ENCODE results near the gene ZSCAN21. TPM values are rescaled to one million over a fixed set of nuclear protein-coding genes. Genes with fewer than 3 reads are reported as not detected.

ZSCAN21 gene
- polyA plus RNA-seq, 2 of the 4 experiments (the other 2 are of a cell fraction): 9.1 to 18.3 TPM

GRCh38 chr7:100081535-100082102 is 32.0 kb downstream of the ZSCAN21 start, which contains the start of gene ZNF3 (continued):
- no peak for TF ChIP-seq HMGXB4 (CRISPR knock-in tag; IDR thresholded peaks at IDR 0.05; ENCODE audit: borderline replicate concordance)
- peak; percentile 95 for TF ChIP-seq CTCF (IDR thresholded peaks at IDR 0.05)
- TF ChIP-seq BHLHE40 (IDR thresholded peaks at IDR 0.05; ENCODE audit: low read depth, low read length): no peak
- peak; percentile 68 for TF ChIP-seq PBX3 (IDR thresholded peaks at IDR 0.05)
- 0 out of 2 replicates have a peak, but pooled peaks have one; percentile 20 for TF ChIP-seq HOXB5 (CRISPR knock-in tag; IDR thresholded peaks at IDR 0.05)
- peak; percentile 83 for TF ChIP-seq BCL3 (IDR thresholded peaks at IDR 0.05)
- TF ChIP-seq CBX2 (IDR thresholded peaks at IDR 0.05; ENCODE audit: borderline replicate concordance, low read depth): no peak
- 0 out of 2 replicates have a peak, but pooled peaks have one; percentile 49 for TF ChIP-seq HOXB13 (CRISPR knock-in tag; IDR thresholded peaks at IDR 0.05; ENCODE audit: low read depth)
- no peak for TF ChIP-seq KDM1A (IDR thresholded peaks at IDR 0.05; ENCODE audit: low read depth)
- TF ChIP-seq GATA3 (IDR thresholded peaks at IDR 0.05; ENCODE audit: borderline replicate concordance): peak; percentile 24; the same call in 1 of the 2 replicates
- no peak for TF ChIP-seq CHD4 (IDR thresholded peaks at IDR 0.05; ENCODE audit: borderline replicate concordance)
- no peak for TF ChIP-seq FOSB (CRISPR knock-in tag; IDR thresholded peaks at IDR 0.05)
- TF ChIP-seq CEBPB (IDR thresholded peaks at IDR 0.05): peak in 1 of 2 experiments; percentile 44; a peak in 1 of 4 replicates
- peak; percentile 76 to 88 for TF ChIP-seq RAD21 (conservative IDR thresholded peaks at IDR 0.05 in 1 of 2, IDR thresholded peaks at IDR 0.05 in 1 of 2)
- peak; percentile 95 for TF ChIP-seq E2F6 (IDR thresholded peaks at IDR 0.05; ENCODE audit: borderline replicate concordance, low read depth)
- no peak for TF ChIP-seq HOXA7 (CRISPR knock-in tag; IDR thresholded peaks at IDR 0.05)
- TF ChIP-seq ELK1 (IDR thresholded peaks at IDR 0.05; ENCODE audit: low read depth, low read length): no peak
- peak; percentile 100 for TF ChIP-seq MAFK (IDR thresholded peaks at IDR 0.05; ENCODE audit: partially characterized antibody)
- no peak for TF ChIP-seq ZFP36 (IDR thresholded peaks at IDR 0.05; ENCODE audit: borderline replicate concordance, partially characterized antibody)
- TF ChIP-seq ZSCAN20 (CRISPR knock-in tag; IDR thresholded peaks at IDR 0.05): no peak
- TF ChIP-seq EP300 (IDR thresholded peaks at IDR 0.05): no peak
- TF ChIP-seq POLR2AphosphoS2 (conservative IDR thresholded peaks at IDR 0.05; ENCODE audit: low read length): no peak
- TF ChIP-seq TFCP2L1 (CRISPR knock-in tag; IDR thresholded peaks at IDR 0.05): 0 out of 2 replicates have a peak, but pooled peaks have one; percentile 73
- peak; percentile 63 to 93; a peak in 3 of 5 replicates for TF ChIP-seq JUN (IDR thresholded peaks at IDR 0.05)
- TF ChIP-seq USF2 (IDR thresholded peaks at IDR 0.05): peak; percentile 23; the same call in 1 of the 2 replicates
- TF ChIP-seq MAZ (IDR thresholded peaks at IDR 0.05; ENCODE audit: borderline replicate concordance, low read depth, low read length): peak; percentile 69
- TF ChIP-seq CBX8 (IDR thresholded peaks at IDR 0.05): no peak
- no peak for TF ChIP-seq TP53 (CRISPR knock-in tag; IDR thresholded peaks at IDR 0.05)
- TF ChIP-seq RFX5 (IDR thresholded peaks at IDR 0.05): no peak
- TF ChIP-seq HEYL (CRISPR knock-in tag; IDR thresholded peaks at IDR 0.05): no peak
- TF ChIP-seq CHD2 (IDR thresholded peaks at IDR 0.05; ENCODE audit: low read length, partially characterized antibody): no peak
- TF ChIP-seq ESRRA (IDR thresholded peaks at IDR 0.05; ENCODE audit: borderline replicate concordance, low read length): no peak
- TF ChIP-seq KDM5A (IDR thresholded peaks at IDR 0.05): peak; percentile 73; the same call in 1 of the 2 replicates
- TF ChIP-seq ZC3H11A (IDR thresholded peaks at IDR 0.05): no peak
- peak; percentile 97 for TF ChIP-seq PHF8 (IDR thresholded peaks at IDR 0.05; ENCODE audit: borderline replicate concordance, low read depth)
